Cerebellar nuclear complex (tissue), 1 donor: Measurements from ENCODE around the gene ARHGEF33.

Experiments
- DNase-seq, 2 experiments: peaks; one replicate each; lab custom pipeline; 2025; lab: John Stamatoyannopoulos, UW

ARHGEF33 gene

DNA sequence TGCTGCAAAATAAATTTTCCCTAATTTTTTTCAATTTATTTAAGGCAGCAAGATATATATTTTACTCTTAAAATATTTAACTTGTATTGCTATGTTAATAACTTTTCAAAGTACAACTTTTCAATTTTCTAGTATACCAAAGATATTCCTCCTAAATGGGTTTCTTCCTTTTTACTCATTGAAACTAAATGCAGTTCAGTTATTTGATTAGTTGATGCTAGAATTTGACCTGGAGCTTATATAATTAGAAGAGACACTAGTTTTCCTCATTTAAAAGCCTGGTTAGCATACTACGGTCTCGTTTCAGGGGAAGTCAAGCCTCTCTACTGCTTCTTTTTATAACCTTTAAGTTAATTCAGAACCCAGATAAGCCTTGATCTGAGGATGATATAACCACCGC, at the start of gene ARHGEF33:
TSS of gene ARHGEF33 (plus strand) at position 301 of the 400 bp plus-strand sequence. CDS start 29,573 bp downstream, outside the sequence.
- DNase-seq = no peak

DNA sequence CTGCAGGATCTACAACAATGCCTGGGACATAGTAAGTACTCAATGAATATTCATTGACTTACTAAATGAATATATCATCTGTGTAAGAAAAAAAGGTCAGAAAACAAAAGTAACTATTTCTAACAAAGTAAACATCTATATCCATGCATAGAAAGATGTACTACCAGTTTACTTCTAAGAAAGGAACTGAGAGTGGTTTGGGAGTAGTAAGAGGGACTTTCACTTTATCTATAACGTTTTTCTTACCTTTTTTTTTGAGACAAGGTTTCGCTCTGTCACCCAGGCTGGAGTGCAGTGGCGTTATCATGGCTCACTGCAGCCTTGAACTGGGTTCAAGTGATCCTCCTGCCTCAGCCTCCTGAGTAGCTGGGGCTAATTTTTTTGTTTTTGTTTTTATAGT, 39.6 kb upstream of the ARHGEF33 start:
- DNase-seq = no peak

DNA sequence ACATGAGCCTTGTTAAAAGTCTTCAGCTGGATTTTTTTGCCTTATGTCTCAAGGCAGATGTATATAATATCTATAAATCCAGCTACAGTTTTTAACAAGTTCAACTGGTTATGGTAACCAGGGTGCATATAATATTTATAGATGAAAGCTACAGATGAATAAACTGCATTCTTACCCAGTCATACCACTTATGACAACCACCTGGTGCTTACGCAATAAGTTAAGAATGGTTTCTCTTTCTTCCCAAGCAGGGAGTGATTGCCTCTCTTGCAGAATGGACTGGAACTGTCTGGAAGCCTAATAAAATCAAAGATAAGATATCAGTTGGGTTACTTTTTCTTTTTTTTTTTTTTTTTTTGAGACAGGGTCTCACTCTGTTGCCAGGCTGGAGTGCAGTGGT, 33.5 kb upstream of the ARHGEF33 start:
- DNase-seq = no peak

DNA sequence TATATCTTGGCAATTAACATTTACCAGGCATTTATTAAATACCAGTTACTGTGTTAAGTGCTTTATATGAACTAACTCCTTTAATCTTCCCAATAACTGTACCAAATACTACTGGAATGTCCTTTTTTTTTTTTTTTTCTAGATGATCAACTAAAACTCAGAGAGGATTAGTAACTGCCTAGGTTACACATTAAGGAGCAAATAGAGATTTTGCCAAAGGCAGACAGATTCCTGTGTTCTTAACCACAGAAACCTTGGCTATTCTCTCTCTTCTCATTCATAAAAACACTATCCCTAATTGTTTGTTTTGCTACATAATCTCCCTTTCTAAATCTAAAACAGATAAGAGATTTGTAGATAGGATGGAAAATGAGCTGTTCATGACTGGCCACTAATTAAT, 27.2 kb upstream of the ARHGEF33 start:
- no peak for DNase-seq

DNA sequence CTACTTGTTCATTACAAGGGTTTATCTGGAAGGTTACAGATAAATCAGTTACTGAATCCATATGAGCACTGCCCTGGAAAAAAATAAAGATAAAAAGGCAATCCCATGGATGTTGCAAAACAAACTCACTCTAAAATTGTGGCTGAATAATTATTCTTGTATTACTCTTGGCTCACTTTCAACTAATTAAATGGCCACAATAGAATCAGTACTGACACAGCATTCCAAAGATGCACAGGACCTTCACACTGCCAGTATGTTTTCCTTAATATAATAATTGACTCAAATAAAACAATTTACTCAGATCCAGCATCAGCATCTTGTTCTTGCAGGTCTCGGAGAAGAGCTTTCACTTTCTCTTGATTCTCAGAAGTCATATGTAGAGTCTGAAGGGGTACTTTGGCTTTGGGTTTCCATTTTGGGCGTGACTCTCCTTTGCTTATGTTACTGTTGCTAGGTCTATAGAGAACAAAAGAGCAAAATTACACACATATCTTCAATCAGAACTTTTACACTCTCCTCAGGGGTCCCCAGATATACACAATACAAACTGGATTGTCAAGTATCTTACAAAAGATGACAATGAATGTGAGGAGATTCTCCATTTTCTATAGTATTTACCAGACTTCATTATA, 26.5 kb upstream of the ARHGEF33 start:
- DNase-seq = no peak

DNA sequence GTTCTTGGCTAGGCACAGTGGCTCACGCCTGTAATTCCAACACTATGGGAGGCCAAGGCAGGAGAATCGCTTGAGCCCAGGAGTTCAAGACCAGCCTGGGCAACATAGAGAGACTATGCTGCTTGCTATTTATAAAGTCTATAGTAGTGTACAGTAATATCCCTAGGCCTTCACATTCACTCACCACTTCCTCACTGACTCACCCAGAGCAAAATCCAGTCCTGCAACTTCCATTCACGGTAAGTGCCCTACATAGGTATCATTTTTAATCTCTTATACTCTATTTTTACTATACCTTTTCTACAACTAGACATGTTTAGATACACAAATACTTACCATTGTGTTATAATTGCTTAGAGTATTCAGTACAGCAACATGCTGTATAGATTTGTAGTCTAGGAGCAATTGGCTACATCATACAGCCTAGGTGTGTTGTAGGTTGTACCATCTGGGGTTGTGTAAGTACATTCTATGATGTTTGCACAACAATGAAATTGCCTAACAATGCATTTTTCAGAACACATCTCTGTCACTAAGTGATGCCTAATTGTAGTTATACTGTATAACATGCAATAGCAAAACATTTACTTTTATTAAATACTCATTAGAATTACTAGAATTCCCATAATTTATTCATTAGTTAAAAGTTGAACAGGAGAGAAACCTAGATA, 22.8 kb upstream of the ARHGEF33 start:
- no peak for DNase-seq

DNA sequence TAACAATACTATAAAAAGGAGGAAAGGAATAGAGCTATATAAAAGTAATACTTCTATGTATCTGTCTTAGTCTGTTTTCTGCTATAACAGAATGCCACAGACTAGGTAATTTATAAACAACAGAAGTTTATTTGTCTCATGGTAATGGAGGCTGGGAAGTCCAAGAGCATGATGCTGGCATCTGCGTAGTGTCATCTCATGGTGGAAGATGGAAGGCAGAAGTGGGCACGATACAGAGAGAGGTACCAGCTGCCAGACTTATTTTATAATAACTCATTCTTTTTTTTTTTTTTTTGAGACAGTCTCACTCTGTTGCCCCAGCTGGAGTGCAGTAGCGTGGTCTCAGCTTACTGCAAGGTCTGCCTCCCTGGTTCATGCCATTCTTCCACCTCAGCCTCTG, 18.2 kb upstream of the ARHGEF33 start:
- DNase-seq = no peak

DNA sequence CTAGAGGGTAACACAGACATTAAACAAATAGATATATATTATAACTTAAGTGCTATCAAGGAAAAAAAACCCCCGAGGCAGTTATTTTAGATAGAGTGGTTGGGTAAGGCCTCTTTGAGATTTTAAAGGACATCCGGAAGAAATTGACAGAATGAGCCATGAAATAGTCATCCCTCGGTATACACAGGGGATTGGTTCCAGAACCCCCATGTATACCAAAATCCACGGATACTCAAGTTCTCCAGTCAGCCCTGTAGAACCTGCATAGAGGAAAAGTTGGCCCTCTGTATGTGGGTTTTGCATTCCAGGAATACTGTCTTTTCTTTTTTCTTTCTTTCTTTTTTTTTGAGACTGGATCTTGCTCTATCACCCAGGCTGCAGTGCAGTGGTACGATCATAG, 15.9 kb upstream of the ARHGEF33 start:
- no peak for DNase-seq

DNA sequence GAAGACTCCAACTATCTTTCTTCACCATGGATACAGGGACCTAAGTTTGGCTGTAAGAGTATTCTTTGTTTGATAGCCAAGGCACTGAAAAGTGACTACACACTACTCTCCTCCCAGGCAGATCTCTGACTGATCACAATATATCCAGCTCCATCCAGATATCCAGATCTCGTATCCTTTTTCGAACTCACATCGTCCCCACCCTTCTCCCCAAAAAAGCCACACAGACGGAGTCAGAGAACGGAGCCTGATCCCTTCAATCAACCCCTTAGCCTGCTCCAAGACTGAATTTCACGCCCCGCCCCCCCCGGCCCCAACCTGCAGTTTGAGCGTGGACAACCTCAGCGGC, 14.5 kb upstream of the ARHGEF33 start:
- no peak for DNase-seq

DNA sequence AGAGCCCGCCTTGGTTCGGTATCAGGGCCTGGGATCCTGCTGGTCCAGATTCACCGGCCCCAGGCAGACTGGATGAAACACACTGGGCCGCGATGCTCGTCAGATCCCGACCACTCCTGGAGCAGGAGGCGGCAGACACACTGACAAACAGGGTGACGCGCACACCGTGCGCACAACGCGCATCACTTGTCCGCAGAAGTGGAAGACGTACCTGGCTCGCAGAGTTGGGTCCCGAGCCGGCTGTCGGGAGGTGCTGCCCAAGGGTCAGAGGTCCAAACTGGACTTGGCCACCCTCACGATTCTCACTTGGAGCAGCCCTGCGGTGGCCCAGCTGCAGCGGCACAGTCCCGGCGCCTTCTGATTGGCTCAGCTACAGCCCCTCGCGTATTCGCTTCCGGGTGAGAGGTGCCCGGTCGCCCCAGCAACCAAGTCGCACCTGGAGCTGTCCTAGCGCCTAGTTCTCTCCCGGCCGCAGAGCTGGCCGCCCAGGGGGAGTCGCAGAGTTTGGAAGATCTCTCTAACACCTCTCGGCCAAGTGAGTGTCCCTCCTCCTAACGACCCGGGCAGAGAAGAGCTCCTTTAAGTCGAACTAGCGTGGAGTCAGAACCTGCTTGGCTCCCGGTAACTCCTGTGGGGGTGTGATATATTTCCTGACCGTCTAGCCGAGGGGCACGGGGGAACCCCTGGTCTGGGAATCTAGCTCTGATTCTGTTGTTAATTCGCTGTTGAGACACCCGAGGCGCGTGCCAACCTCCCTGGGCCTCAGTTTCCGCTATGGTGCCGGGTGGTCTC, 13.9 kb upstream of the ARHGEF33 start, which contains the start of the genes DHX57 and MORN2:
TSS of gene DHX57 (minus strand) at position 359 of the 792 bp plus-strand sequence. CDS start 7,529 bp downstream, outside the sequence.
TSS of gene MORN2 (plus strand) at position 401 of the 792 bp plus-strand sequence.
- peak in 1 of 2 experiments; percentile 67 for DNase-seq

DNA sequence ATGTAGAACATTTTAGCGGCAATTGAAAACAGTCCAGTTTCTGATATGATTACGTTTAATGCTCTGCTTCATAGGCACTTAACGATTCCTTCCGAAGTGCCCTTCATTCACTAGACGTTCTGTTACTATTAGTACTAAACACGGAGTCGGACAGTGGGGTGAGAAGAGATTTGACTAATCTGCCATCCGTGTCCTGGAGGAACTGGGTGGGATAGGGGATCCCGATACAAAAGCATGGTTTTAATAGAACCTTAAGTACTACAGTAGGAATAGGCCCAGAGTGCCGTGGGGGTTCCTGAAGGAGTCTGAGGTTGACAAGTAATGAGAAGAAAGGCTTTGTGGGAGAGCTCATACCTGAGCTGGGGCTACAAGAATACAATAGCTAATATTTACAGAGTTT, 13.3 kb upstream of the ARHGEF33 start:
- DNase-seq = no peak

DNA sequence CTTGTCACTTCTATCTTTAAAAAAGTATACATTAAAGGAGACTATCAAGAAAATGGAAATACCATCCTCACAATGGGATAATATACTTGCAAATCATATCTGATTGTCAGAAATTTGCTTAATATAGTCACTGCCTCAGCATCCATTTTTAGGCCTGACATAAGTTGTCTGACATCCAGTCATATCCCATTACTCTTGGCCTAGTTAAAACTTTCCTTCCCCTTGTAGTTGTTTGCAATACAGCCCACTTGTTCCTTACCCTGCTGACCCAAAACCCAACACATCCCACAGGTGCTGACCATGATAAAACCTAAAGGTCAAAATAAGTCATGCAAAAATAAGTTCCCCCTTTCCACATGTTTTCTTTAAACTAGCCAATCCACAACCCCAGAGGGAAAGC, 3.6 kb upstream of the ARHGEF33 start:
- no peak for DNase-seq

DNA sequence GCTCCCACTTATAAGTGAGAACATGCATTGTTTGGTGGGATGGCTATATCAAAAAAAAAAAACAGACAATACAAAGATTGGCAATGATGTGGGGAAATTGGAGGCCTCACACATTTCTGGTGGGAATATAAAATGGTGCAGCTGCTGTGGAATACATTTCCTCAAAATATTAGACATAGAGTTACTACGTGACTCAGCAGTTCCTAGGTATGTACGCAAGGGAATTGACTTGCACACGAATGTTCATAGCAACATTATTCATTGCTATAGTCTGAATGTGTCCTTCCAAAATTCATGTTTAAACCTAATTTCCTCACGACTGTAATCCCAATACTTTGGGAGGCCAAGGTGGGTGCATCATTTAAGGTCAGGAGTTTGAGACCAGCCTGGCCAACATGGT, 2.3 kb upstream of the ARHGEF33 start:
- no peak for DNase-seq

DNA sequence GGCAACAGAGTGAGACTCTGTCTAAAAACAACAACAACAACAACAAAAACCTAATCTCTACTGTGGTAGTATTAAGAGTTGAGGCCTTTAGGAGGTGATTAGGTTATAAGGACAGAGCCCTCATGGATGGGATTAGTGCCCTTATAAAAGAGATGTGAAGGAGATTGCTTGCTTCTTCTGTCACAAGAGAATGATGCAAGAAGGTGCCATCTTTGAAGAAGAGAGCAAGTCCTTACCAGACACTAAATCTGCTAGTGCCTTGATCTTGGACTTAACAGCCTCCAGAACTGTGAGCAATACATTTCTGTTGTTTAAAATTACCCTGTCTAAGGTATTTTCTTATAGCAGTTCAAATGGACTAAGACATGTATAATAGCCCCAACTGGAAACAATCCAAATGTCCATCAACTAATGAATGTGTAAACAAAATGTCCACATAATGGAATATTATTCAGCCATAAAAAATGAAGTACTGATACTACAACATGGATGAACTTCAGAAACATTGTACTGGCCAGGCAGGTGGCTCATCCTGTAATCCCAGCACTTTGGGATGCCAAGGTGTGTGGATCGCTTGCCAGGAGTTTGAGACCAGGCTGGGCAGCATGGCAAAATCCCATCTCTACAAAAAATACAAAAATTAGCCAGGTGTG, 1.6 kb upstream of the ARHGEF33 start:
- DNase-seq = no peak

DNA sequence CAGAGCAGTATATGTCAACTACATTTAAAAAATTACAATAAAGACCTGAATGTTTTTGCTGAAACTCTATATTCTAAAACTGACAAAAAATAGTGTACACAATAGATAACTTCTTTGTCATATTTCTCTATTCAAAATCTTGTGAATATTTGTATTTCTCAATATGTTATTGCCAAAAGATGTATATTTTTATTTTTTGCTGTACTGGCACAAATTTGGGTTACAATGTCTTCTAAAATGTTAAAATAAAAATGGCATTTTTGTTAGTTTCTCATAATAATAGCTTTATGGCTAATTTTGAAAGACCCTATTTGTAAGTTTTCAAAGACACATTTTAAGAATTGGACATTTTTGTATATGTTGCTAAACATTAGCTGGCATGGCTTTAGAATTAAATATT, 630 bp upstream of the ARHGEF33 start:
- DNase-seq = no peak

DNA sequence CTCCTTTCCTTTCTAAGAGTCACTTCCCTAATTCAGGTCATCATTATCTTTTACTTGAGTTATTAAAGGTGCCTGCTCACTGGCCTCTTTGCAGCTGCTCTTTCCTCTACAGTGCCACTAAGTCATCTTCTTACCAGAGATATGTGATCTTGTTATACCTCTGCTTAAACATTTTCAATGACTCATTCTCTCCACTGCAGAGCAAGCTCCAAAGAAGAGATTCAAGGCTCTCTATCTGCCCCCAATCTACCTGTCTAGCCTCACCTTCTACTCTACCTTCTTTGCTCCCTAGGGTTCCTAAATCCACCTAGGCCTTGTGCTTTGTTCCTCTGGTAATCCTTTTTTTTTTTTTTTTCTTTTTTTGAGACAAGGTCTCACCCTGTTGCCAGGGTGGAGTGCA, 3.1 kb downstream of the ARHGEF33 start:
- DNase-seq = no peak

DNA sequence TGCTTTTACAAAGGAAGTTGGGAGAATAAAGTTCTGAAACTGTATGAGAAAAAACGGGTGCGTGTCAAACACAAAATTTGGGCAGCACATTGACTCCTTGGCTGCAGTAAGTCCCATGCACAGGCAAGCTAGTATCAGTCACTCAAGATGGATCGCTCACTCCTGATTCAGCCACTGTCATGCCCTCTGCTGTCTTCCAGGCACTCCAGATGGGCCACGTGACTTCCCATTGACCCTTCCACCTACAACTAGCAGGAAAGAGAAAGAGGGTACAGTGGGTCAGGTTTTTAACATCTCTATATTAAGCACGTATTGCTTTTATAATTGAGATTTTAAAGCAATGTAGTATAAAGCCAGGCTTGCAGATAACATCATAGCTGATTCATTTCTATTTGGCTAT, 8.6 kb downstream of the ARHGEF33 start:
- no peak for DNase-seq

DNA sequence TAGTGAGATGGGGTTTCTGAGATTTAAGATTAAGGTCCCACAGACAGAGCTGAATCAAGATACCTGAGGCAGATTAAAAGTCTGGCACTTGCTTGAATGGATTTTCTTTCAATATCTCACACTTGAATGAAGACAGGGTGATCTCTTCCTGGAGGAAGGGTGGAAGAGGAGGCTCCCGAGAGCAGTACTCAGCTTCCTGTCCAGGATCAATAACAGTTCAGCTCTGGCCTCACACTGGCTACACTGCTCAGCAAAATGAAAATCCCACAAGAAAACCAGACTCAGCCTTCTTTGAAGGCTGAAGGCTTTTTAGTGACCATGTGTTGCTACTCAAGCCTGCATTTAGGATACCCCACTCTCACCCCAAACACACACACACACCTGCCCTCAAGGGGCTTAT, 11.1 kb downstream of the ARHGEF33 start:
- no peak for DNase-seq

DNA sequence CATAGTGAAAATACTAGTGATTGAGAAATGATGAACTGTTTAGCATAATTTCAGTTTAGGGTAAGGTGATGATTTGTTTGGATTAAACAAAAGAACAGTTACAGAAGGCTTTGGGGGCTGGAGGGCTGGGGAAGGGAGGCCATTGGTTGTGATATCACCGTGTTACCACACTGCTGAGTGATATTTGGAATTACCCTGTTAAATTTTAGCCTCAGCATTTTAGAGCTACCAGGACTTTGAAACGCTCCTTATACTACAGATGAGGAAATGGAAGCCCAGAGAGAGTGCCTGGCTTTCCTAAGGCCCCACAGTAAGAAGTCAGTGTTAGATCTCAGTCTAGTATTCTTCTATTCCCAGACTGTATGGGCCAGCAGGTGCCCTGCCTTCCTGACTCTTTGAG, 15.6 kb downstream of the ARHGEF33 start:
- DNase-seq = no peak

DNA sequence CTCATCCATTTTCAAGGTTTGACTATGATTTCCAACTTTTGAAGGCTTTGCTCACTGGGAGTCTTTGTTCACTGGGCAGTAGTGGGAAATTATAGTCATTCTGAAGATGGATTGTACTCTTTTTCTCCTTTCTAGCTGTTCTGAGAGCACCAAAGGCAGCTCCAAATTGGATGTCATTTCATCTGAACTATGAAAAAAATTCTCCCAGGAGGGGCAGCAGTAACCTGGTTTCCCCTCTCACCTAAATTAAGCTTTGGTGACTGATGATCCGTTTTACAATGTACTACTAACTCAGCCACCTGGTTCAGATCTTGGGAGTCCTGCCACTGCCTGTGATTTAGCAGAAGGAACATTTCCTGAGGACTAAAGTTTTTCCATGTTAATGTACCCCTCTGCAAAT, 17.6 kb downstream of the ARHGEF33 start:
- DNase-seq = no peak

DNA sequence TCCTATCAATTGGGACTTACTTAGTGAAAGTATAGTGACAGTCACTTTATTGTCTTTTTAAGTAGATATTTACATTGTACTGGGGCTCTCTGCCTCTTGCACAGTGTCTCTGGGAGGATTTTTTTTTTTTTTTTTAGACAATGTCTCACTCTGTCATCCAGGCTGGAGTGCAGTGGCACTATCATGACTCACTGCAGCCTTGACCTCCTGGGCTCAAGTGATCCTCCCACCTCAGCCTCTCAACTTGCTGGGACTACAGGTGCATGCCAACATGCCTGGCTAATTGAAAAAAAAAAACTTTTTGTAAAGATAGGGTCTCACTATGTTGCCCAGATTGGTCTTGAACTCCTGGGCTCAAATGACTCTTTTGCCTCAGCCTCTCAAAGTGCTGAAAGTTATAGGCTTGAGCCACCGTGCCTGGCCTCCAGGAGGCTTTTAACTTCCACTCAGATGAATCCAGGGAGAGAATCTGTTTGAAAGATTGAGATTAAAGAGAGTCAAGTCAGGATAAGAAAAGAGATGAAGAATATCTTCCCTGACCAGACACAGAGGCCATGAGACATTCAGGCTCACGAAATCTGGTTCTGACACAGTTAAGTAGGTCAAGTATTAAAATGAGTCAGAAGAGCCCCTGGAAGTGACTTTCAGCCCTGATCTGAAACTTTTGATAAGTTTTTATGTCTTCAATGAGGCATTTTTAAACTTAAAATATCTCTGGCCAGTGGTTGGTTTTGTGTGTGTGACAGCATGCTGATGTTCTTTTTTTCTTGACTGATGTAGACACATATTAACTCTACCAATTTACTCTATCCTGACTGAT, 18.3 kb downstream of the ARHGEF33 start:
- DNase-seq = no peak

DNA sequence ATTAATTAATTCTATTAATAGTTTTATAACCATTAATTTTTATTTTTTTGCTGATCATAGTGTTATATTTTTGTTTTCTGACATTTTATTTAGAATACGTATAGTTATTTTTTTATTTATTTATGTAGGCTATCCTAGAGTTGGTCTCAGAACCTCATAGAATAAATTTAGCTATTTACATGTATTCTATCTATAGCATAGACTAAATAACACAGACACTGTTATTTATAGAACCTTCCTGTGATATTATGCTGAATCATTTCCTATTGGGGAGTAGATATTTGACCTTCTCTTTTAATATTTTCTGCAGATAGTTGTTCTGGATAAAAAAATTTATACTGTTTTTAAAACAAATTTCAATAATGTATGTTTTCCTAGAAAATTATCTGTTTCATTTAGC, 20.2 kb downstream of the ARHGEF33 start:
- DNase-seq = no peak
